K562 (cell line): Measurements from ENCODE around the gene FHDC1. TPM values are rescaled to one million over a fixed set of nuclear protein-coding genes. Genes with fewer than 3 reads are reported as not detected.

Source experiments
- CBX5 ChIP-seq: IDR thresholded peaks from 2 replicates; pipeline ENCODE4 v1.6.1; 2014; ENCODE audit warnings: low read depth, borderline replicate concordance
- CREBBP ChIP-seq: IDR thresholded peaks from one replicate; pipeline ENCODE4 v1.6.1; 2012; ENCODE audit warnings: low read depth, mild to moderate bottlenecking, control low read depth, inconsistent platforms, low read length
- DACH1 ChIP-seq: fragments of 450-650 bp; IDR thresholded peaks from 2 replicates; pipeline ENCODE4 v1.6.1; 2018; ENCODE audit not compliant: partially characterized antibody
- ELK1 ChIP-seq: sonication (generic); formaldehyde crosslinking; IDR thresholded peaks from 2 replicates; pipeline ENCODE4 v1.8.1; 2022; ENCODE audit warnings: missing genetic modification reagents
- FOXA3 ChIP-seq, 2 experiments: fragments of 450-650 bp in 1 of 2; sonication (generic) in 1 of 2; formaldehyde crosslinking; IDR thresholded peaks in 1 of 2; conservative IDR thresholded peaks in 1 of 2; 2 replicates each; pipeline versions ENCODE4 v1.4.0 to v1.8.0; 2020 to 2022; ENCODE audit warnings: mild to moderate bottlenecking in 2 of 2, missing genetic modification reagents in 1 of 2
- JUN ChIP-seq, 2 experiments: sonication (generic) in 1 of 2; formaldehyde crosslinking in 1 of 2; IDR thresholded peaks; 2 replicates each; pipeline versions ENCODE4 v1.6.1 to v1.8.0; 2012 to 2022; ENCODE audit warnings: borderline replicate concordance in 2 of 2, mild to moderate bottlenecking in 2 of 2, improper control_type of control experiment in 1 of 2, low read depth in 1 of 2, low read length in 1 of 2, missing genetic modification reagents in 1 of 2
- MTA1 ChIP-seq: fragments of 450-650 bp; IDR thresholded peaks from 2 replicates; pipeline ENCODE4 v1.6.1; 2017; ENCODE audit warnings: borderline replicate concordance
- MTA2 ChIP-seq: fragments of 450-650 bp; IDR thresholded peaks from 2 replicates; pipeline ENCODE4 v1.6.1; 2016; ENCODE audit warnings: low read depth
- PHF8 ChIP-seq: fragments of 200-600 bp; sonication (generic); IDR thresholded peaks from 2 replicates; pipeline ENCODE4 v1.6.1; 2012; ENCODE audit warnings: mixed run types, mild to moderate bottlenecking, inconsistent platforms, low read length, moderate library complexity, borderline replicate concordance
- POLR2AphosphoS5 ChIP-seq: IDR thresholded peaks from 2 replicates; pipeline ENCODE4 v1.6.1; 2011; ENCODE audit warnings: mild to moderate bottlenecking, low read depth, low read length, moderate library complexity; ENCODE audit not compliant: control insufficient read depth, insufficient read depth
- SAFB ChIP-seq: fragments of 200-400 bp; formaldehyde crosslinking; IDR thresholded peaks from 2 replicates; pipeline ENCODE4 v1.6.1; 2017; ENCODE audit warnings: low read depth, low read length, borderline replicate concordance
- TFAP4 ChIP-seq: sonication (generic); formaldehyde crosslinking; IDR thresholded peaks from 2 replicates; pipeline ENCODE4 v1.8.0; 2022; ENCODE audit warnings: missing genetic modification reagents, mild to moderate bottlenecking, moderate library complexity, borderline replicate concordance
- ZBTB1 ChIP-seq: sonication (generic); formaldehyde crosslinking; IDR thresholded peaks from 2 replicates; pipeline ENCODE4 v1.8.1; 2023; ENCODE audit warnings: missing genetic modification reagents, low read depth, mild to moderate bottlenecking, borderline replicate concordance
- ZBTB9 ChIP-seq: fragments of 450-650 bp; formaldehyde crosslinking; IDR thresholded peaks from 2 replicates; pipeline ENCODE4 v1.4.0; 2020; ENCODE audit warnings: mild to moderate bottlenecking, moderate library complexity
- ZFX ChIP-seq: sonication (generic); formaldehyde crosslinking; IDR thresholded peaks from 2 replicates; pipeline ENCODE4 v1.8.0; 2022; ENCODE audit warnings: mild to moderate bottlenecking, missing genetic modification reagents, moderate library complexity
- ZNF140 ChIP-seq: fragments of 250-450 bp; sonication (Bioruptor Pico); IDR thresholded peaks from 2 replicates; pipeline ENCODE4 v1.8.0; 2021; ENCODE audit warnings: moderate library complexity, mild to moderate bottlenecking, inconsistent platforms
- ZNF274 ChIP-seq: IDR thresholded peaks from 2 replicates; pipeline ENCODE4 v1.6.1; 2011; ENCODE audit warnings: low read depth, mild to moderate bottlenecking, low read length, moderate library complexity, borderline replicate concordance
- ZNF696 ChIP-seq: fragments of 250-450 bp; sonication (Bioruptor Pico); conservative IDR thresholded peaks from 2 replicates; pipeline ENCODE4 v1.4.0; 2020; ENCODE audit warnings: mild to moderate bottlenecking, moderate library complexity
- ZSCAN29 ChIP-seq: fragments of 450-650 bp; IDR thresholded peaks from 2 replicates; pipeline ENCODE4 v1.6.1; 2017
- polyA plus RNA-seq, 8 experiments: library from polyadenylated mRNA; depleted of rRNA in 4 of 8; stranded (reverse) in 5 of 8; unstranded in 3 of 8; fragments of >200 nt; fragmentation: Nextera tagmentation in 2 of 8; fragmentation: Illumina TruSeq in 1 of 8; extraction: Ambion mirVana in 2 of 8; extraction: Trizol in 1 of 8; gene quantifications; 2 replicates each; pipeline versions ENCODE4 v1.2.1 to v1.2.3, GENCODE V29; 2011 to 2014; ENCODE audit warnings: inconsistent platforms in 1 of 8, missing spikeins in 1 of 8
- total RNA-seq, 7 experiments: library from RNA; depleted of rRNA in 6 of 7; stranded (reverse); fragments of >200 nt in 6 of 7; fragmentation: Illumina TruSeq in 2 of 7; extraction: Trizol in 2 of 7; gene quantifications; 2 replicates each; pipeline versions ENCODE4 v1.2.1 to v1.2.3, GENCODE V29; 2011 to 2021; ENCODE audit warnings: low replicate concordance in 1 of 7
- TF ChIP-seq, protein P1 (sequence below): sonication (generic); formaldehyde crosslinking; IDR thresholded peaks from 2 replicates; pipeline ENCODE4 v1.9.0; 2022; ENCODE audit warnings: mild to moderate bottlenecking, missing genetic modification reagents
- TF ChIP-seq, protein P2 (sequence below): fragments of 250-450 bp; sonication (Bioruptor Pico); IDR thresholded peaks from 2 replicates; pipeline ENCODE4 v1.5.1; 2021; ENCODE audit warnings: mild to moderate bottlenecking

The FHDC1 gene
- total and polyA plus RNA-seq, 9 of the 15 experiments (the other 6 are each of a cell fraction or from before 2014, with no cell fraction given), result 0.01 to 0.43 (median 0.07) TPM

GRCh38 chr4:152936446-152937335 is 568 bp downstream of the FHDC1 start (continued):
- TF ChIP-seq MTA2 (no peak), ZFX (0 out of 2 replicates have a peak, but pooled peaks have one; percentile 4), ZNF696 (CRISPR knock-in tag) (no peak), DACH1 (no peak), TFAP4 (CRISPR knock-in tag) (peak; percentile 41; the same call in 1 of the 2 replicates), MTA1 (no peak), ELK1 (CRISPR knock-in tag) (no peak), SAFB (peak; percentile 54; the same call in 1 of the 2 replicates), ZNF274 (no peak), FOXA3 (CRISPR knock-in tag; conservative IDR thresholded peaks at IDR 0.05 in 1 of 2, IDR thresholded peaks at IDR 0.05 in 1 of 2) (0 out of 4 replicates have a peak, but pooled peaks of 1 of the 2 experiments have one; percentile 35), CREBBP (no peak), ZSCAN29 (peak; percentile 1), POLR2AphosphoS5 (no peak), ZBTB9 (CRISPR knock-in tag) (no peak), CBX5 (no peak), PHF8 (peak; percentile 43; the same call in 1 of the 2 replicates), JUN (IDR thresholded peaks at IDR 0.05; ENCODE audit: borderline replicate concordance, low read depth, low read length) (no peak), JUN (CRISPR knock-in tag; IDR thresholded peaks at IDR 0.05; ENCODE audit: borderline replicate concordance) (no peak), ZBTB1 (CRISPR knock-in tag) (peak; percentile 26), ZNF140 (CRISPR knock-in tag) (no peak)
- TF ChIP-seq, protein P1, sequence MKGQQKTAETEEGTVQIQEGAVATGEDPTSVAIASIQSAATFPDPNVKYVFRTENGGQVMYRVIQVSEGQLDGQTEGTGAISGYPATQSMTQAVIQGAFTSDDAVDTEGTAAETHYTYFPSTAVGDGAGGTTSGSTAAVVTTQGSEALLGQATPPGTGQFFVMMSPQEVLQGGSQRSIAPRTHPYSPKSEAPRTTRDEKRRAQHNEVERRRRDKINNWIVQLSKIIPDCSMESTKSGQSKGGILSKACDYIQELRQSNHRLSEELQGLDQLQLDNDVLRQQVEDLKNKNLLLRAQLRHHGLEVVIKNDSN (CRISPR knock-in tag), result 0 out of 2 replicates have a peak, but pooled peaks have one; percentile 17
- TF ChIP-seq, protein P2, sequence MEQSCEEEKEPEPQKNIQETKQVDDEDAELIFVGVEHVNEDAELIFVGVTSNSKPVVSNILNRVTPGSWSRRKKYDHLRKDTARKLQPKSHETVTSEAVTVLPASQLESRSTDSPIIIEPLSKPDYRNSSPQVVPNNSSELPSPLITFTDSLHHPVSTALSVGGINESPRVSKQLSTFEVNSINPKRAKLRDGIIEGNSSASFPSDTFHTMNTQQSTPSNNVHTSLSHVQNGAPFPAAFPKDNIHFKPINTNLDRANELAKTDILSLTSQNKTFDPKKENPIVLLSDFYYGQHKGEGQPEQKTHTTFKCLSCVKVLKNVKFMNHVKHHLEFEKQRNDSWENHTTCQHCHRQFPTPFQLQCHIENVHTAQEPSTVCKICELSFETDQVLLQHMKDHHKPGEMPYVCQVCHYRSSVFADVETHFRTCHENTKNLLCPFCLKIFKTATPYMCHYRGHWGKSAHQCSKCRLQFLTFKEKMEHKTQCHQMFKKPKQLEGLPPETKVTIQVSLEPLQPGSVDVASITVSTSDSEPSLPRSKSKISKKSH (CRISPR knock-in tag), result no peak
